ENCODE measurements around the gene PTPN1.

Gene PTPN1

GRCh38 chr20:50508171-50508755 is 1.9 kb upstream of the PTPN1 start:
- TF ChIP-seq POLR2AphosphoS5 (IDR thresholded peaks at IDR 0.05; ENCODE audit: low read depth, low read length) (no peak), SIN3A (IDR thresholded peaks at IDR 0.05; ENCODE audit: borderline replicate concordance, insufficient read depth, low read length) (no peak), REST (IDR thresholded peaks at IDR 0.05; ENCODE audit: insufficient read depth in 1 of 2, low read depth in 2 of 2, low read length in 2 of 2) (no peak), TAF1 (IDR thresholded peaks at IDR 0.05; ENCODE audit: borderline replicate concordance, insufficient read depth, low read length) (no peak), FOXP2 (optimal IDR thresholded peaks at IDR 0.05; ENCODE audit: borderline replicate concordance, extremely low read depth, extremely low read length, insufficient read depth) (no peak)

DNA sequence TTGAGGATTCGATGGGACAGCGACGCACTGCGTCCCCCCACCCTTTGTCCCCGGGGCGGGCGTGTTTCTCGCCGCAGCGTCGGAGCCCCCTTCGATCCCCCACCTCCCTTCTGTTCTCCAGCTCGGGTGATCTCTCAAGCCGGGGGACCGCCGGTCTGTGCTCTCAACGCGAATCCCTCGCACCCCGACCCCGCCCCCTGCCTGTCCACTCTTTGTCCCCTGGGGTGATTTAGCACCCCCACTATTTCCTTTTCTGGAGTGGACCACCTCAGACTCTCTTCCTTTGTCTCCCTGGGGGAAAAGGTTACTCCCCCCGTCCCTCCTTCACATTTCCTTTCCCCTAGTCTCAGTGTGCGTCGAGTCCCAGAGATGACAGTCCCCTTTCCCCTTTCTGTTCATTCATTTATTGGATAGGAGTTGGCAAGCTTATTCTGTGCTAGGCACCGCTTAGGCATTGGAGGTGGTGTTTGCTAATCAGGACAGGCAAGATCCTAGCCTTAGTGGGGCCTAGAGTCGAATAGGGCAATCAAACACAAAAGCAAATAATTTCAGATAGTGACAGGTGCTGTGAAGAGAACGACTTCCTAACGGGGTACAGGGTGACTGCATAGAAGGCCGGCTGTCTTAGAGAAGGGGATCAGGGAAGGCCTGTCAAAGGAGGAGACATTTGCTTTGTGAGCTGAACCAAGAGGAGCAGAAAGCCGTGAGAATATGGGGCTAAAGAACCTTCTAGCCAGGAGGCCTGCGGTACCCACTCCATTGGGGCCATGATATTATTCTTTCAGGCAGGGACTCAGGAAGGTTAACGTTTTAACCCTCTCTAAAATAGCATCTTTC is 741 bp downstream of the PTPN1 start:
- no peak for TF ChIP-seq FOXP2 (optimal IDR thresholded peaks at IDR 0.05; ENCODE audit: borderline replicate concordance, extremely low read depth, extremely low read length, insufficient read depth)

DNA sequence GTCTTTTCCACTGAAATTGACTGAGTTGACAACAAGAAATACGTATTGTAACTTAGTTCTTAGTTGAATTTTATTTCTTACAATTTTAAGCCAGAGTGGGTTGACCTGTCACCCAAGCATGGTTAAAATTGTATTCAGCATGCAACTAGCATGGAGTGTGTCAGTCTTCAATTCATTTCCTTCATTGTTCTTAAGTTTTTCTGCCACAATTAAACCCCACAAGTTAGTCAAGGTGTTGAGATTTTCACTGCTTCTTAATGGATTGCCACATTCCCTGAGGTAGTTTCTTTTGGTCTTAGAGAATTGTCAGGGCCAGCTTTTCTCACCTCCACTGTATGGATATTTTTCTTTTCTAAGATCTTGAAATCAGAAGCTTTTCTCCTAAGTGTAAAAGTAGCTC is 2.1 kb downstream of the PTPN1 start:
- TF ChIP-seq SIN3A (IDR thresholded peaks at IDR 0.05; ENCODE audit: borderline replicate concordance, insufficient read depth, low read length) (no peak), FOXP2 (optimal IDR thresholded peaks at IDR 0.05; ENCODE audit: borderline replicate concordance, extremely low read depth, extremely low read length, insufficient read depth) (no peak), REST (IDR thresholded peaks at IDR 0.05; ENCODE audit: insufficient read depth in 1 of 2, low read depth in 2 of 2, low read length in 2 of 2) (no peak), POLR2AphosphoS5 (IDR thresholded peaks at IDR 0.05; ENCODE audit: low read depth, low read length) (no peak), TAF1 (IDR thresholded peaks at IDR 0.05; ENCODE audit: borderline replicate concordance, insufficient read depth, low read length) (no peak)

DNA sequence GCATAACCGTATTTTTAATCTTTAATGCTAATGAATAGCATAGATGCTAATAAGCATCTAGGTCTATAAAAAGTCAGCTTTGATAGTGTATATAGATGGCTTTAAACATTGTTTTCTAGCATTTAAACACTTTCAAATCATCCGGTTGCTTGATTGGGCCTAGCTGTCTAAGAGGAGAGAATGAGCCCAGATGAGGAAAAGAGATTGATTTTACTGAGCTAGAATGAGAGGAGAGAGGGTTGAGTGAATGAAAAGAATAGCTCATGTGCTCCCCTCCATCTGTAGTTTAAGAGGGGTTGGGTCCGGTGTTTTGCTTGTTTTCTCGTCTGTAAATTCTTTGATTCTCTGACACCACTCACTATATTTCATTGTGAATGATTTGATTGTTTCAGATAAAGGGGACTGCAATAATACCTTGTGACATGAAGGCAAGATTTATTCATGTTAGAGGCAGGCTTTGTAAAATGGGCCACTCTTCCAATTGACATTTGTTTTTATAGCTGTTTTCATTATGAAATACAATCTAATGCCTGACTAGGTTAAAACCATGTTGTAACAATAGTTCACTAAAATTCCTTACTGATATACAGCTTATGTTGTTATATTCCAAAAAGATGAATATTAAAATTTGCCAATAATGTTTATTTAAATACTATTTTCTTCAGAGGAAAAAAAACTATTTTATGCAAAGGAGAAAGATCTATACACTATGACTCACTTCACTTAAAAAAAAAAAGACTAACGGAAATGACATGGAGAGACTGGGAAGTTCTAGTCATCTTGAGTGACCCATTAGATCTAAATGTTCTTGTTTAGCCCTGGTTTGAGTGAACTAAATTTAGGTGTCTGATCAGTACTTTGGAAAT is 3.2 kb downstream of the PTPN1 start:
- no peak for TF ChIP-seq FOXP2 (optimal IDR thresholded peaks at IDR 0.05; ENCODE audit: borderline replicate concordance, extremely low read depth, extremely low read length, insufficient read depth)
- TF ChIP-seq REST (IDR thresholded peaks at IDR 0.05; ENCODE audit: insufficient read depth in 1 of 2, low read depth in 2 of 2, low read length in 2 of 2), result no peak
- TF ChIP-seq SIN3A (IDR thresholded peaks at IDR 0.05; ENCODE audit: borderline replicate concordance, insufficient read depth, low read length), result no peak
- TF ChIP-seq POLR2AphosphoS5 (IDR thresholded peaks at IDR 0.05; ENCODE audit: low read depth, low read length), result no peak
- no peak for TF ChIP-seq TAF1 (IDR thresholded peaks at IDR 0.05; ENCODE audit: borderline replicate concordance, insufficient read depth, low read length)

DNA sequence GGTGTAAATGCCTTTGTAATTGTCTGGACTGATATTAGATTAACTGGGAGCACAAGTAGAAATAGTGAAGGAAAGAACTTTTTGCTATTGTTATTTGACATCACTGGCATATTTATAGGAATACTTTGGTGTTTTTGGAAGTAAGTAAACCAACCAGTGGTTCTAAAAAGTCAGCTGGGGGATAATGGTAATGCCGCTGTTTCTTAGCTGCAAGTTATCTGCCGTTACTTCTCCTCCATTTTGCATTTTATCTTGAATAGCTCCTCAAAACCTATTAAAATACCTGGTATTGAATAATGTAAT is 3.8 kb downstream of the PTPN1 start:
- TF ChIP-seq FOXP2 (optimal IDR thresholded peaks at IDR 0.05; ENCODE audit: borderline replicate concordance, extremely low read depth, extremely low read length, insufficient read depth) (no peak), SIN3A (IDR thresholded peaks at IDR 0.05; ENCODE audit: borderline replicate concordance, insufficient read depth, low read length) (no peak), POLR2AphosphoS5 (IDR thresholded peaks at IDR 0.05; ENCODE audit: low read depth, low read length) (no peak), TAF1 (IDR thresholded peaks at IDR 0.05; ENCODE audit: borderline replicate concordance, insufficient read depth, low read length) (no peak), REST (IDR thresholded peaks at IDR 0.05; ENCODE audit: insufficient read depth in 1 of 2, low read depth in 2 of 2, low read length in 2 of 2) (no peak)
